K562 (cell line): Measurements from ENCODE around the gene BTBD17. TPM values are rescaled to one million over a fixed set of nuclear protein-coding genes. Genes with fewer than 3 reads are reported as not detected.

ENCODE experiments used
- ATAC-seq: fragments of 200-7000 bp; cut with Tn5 transposase; 3 replicates; pipeline ENCODE4 v1.9.1; 2020; ENCODE audit warnings: moderate library complexity
- BruUV-seq: library from RNA; stranded (reverse); fragments of 400-500 nt; replicated peaks from 2 replicates; lab custom pipeline; 2021; lab: Mats Ljungman, UMichigan
- CTCF ChIA-PET: fragments of 300-600 bp; formaldehyde crosslinking; extraction: SDS; loops from one replicate; lab custom pipeline; 2021; ENCODE audit warnings: low intra/inter-chr PET ratio; lab: Yijun Ruan, JAX
- POLR2A ChIA-PET: fragments of 300-600, 350-650 bp; sonication (Branson Sonifier 250); formaldehyde crosslinking; extraction: SDS; loops from one replicate; lab custom pipeline; 2021; ENCODE audit warnings: antibody characterized with exemption, inconsistent platforms; lab: Yijun Ruan, JAX
- DNase-seq, 4 experiments: peaks; one replicate each; pipeline versions ENCODE4 v3.0.0 to v3.0.0-alpha.2; 2011 to 2018; ENCODE audit warnings: low spot score in 3 of 4, mixed read lengths in 3 of 4; ENCODE audit errors: extremely low read depth in 1 of 4
- FAIRE-seq: peaks from 2 replicates; lab custom pipeline; 2011; peaks lifted over from hg19 to GRCh38; lab: Jason Lieb, UNC
- H2AFZ ChIP-seq: 2 replicates; pipeline ENCODE4 v1.6.0; 2011; ENCODE audit warnings: low read depth, low read length, control low read depth, inconsistent platforms
- H3K27ac ChIP-seq: fragments of 200-600 bp; 3 replicates; pipeline ENCODE4 v1.8.0; 2011; ENCODE audit warnings: low read depth, mild to moderate bottlenecking, control low read depth, inconsistent platforms, low read length, moderate library complexity, mixed read lengths; ENCODE audit errors: extremely low read depth
- H3K27me3 ChIP-seq, 2 experiments: fragments of 300-600 bp in 1 of 2; 2 replicates in 1 of 2; 3 replicates in 1 of 2; pipeline versions ENCODE4 v1.6.0 to v1.8.0; 2011; ENCODE audit warnings: inconsistent platforms in 2 of 2, low read length in 2 of 2, mild to moderate bottlenecking in 1 of 2, mixed read lengths in 1 of 2, moderate library complexity in 1 of 2; ENCODE audit not compliant: control insufficient read depth in 2 of 2, insufficient read depth in 2 of 2
- H3K36me3 ChIP-seq: fragments of 300-600 bp; 3 replicates; pipeline ENCODE4 v1.8.0; 2011; ENCODE audit warnings: mild to moderate bottlenecking, low read length, inconsistent platforms; ENCODE audit not compliant: control insufficient read depth, insufficient read depth
- H3K4me1 ChIP-seq, 2 experiments: fragments of 200-600 bp in 1 of 2; replicated peaks in 1 of 2; 2 replicates in 1 of 2; 3 replicates in 1 of 2; pipeline versions ENCODE4 v1.5.1 to v1.8.0; 2011; ENCODE audit warnings: inconsistent platforms in 2 of 2, low read length in 2 of 2, mild to moderate bottlenecking in 1 of 2, mixed read lengths in 1 of 2, moderate library complexity in 1 of 2; ENCODE audit not compliant: control insufficient read depth in 2 of 2, insufficient read depth in 2 of 2
- H3K4me2 ChIP-seq: 2 replicates; pipeline ENCODE4 v1.6.1; 2011; ENCODE audit warnings: low read length, control low read depth, inconsistent platforms, mixed read lengths; ENCODE audit not compliant: insufficient read depth
- H3K4me3 ChIP-seq: fragments of 200-600 bp; sonication (generic), shearing (Covaris generic); 2 replicates; pipeline ENCODE4 v1.5.1; 2016; ENCODE audit warnings: control low read depth, inconsistent platforms
- H3K79me2 ChIP-seq: fragments of 200-600 bp; 3 replicates; pipeline ENCODE4 v1.8.0; 2011; ENCODE audit warnings: low read length, inconsistent platforms; ENCODE audit not compliant: control insufficient read depth, insufficient read depth
- H3K9ac ChIP-seq, 2 experiments: 2 replicates each; pipeline versions ENCODE4 v1.6.0 to v1.6.1; 2011; ENCODE audit warnings: low read depth in 2 of 2, low read length in 2 of 2, control low read depth in 1 of 2, inconsistent platforms in 1 of 2, mild to moderate bottlenecking in 1 of 2, mixed read lengths in 1 of 2; ENCODE audit not compliant: insufficient read depth in 1 of 2
- H3K9me1 ChIP-seq: one replicate; pipeline ENCODE4 v1.6.0; 2011; ENCODE audit warnings: inconsistent platforms, mild to moderate bottlenecking, low read length, moderate library complexity; ENCODE audit not compliant: control insufficient read depth, insufficient read depth
- H3K9me3 ChIP-seq: replicated peaks from 2 replicates; pipeline ENCODE4 v1.5.1; 2011; ENCODE audit warnings: low read depth, low read length, inconsistent platforms; ENCODE audit not compliant: control insufficient read depth, insufficient read depth
- H4K20me1 ChIP-seq: replicated peaks from 2 replicates; pipeline ENCODE4 v1.6.1; 2011; ENCODE audit warnings: low read length, inconsistent platforms, mixed read lengths; ENCODE audit not compliant: control insufficient read depth, insufficient read depth
- BDP1 ChIP-seq: IDR thresholded peaks from 3 replicates; pipeline ENCODE4 v1.6.1; 2011; ENCODE audit not compliant: insufficient read length, insufficient read depth
- CBFA2T3 ChIP-seq: fragments of 450-650 bp; IDR thresholded peaks from 2 replicates; pipeline ENCODE4 v1.6.1; 2017
- CHD1 ChIP-seq: fragments of 200-600 bp; sonication (generic); IDR thresholded peaks from one replicate; pipeline ENCODE4 v1.6.1; 2012; ENCODE audit warnings: mild to moderate bottlenecking, moderate library complexity, low read length, inconsistent platforms
- CHD4 ChIP-seq: fragments of 200-600 bp; sonication (generic); IDR thresholded peaks from 3 replicates; pipeline ENCODE4 v1.6.1; 2012; ENCODE audit warnings: low read depth, mild to moderate bottlenecking, mixed read lengths, low read length, inconsistent platforms; ENCODE audit not compliant: insufficient read depth, insufficient replicate concordance, poor library complexity, severe bottlenecking
- COPS2 ChIP-seq: fragments of 450-650 bp; conservative IDR thresholded peaks from 2 replicates; pipeline ENCODE4 v1.6.1; 2016; ENCODE audit warnings: mild to moderate bottlenecking, moderate library complexity
- EGR1 ChIP-seq: fragments of 450-650 bp; conservative IDR thresholded peaks from 2 replicates; pipeline ENCODE4 v1.6.1; 2017; ENCODE audit warnings: mild to moderate bottlenecking
- FOXO4 ChIP-seq: fragments of 450-650 bp; formaldehyde crosslinking; IDR thresholded peaks from 2 replicates; pipeline ENCODE4 v1.4.0; 2020; ENCODE audit warnings: mild to moderate bottlenecking, moderate library complexity
- HBP1 ChIP-seq: fragments of 450-650 bp; formaldehyde crosslinking; IDR thresholded peaks from 2 replicates; pipeline ENCODE4 v1.4.0; 2022; ENCODE audit warnings: missing genetic modification characterization
- KHSRP ChIP-seq: fragments of 450-650 bp; IDR thresholded peaks from 2 replicates; pipeline ENCODE4 v1.6.1; 2017
- NR3C1 ChIP-seq: sonication (generic); formaldehyde crosslinking; IDR thresholded peaks from 2 replicates; pipeline ENCODE4 v1.8.1; 2022; ENCODE audit warnings: missing genetic modification reagents
- NUFIP1 ChIP-seq: fragments of 450-650 bp; IDR thresholded peaks from 2 replicates; pipeline ENCODE4 v1.6.1; 2018; ENCODE audit not compliant: partially characterized antibody
- PYGO2 ChIP-seq: fragments of 450-650 bp; IDR thresholded peaks from 2 replicates; pipeline ENCODE4 v1.6.1; 2016; ENCODE audit warnings: mild to moderate bottlenecking, missing genetic modification characterization, moderate library complexity, missing compliant biosample characterization
- RERE ChIP-seq: sonication (generic); formaldehyde crosslinking; IDR thresholded peaks from 2 replicates; pipeline ENCODE4 v1.8.0; 2023; ENCODE audit warnings: missing genetic modification reagents, mild to moderate bottlenecking, borderline replicate concordance
- TAF1 ChIP-seq: IDR thresholded peaks from 2 replicates; pipeline ENCODE4 v1.6.1; 2011; ENCODE audit warnings: mild to moderate bottlenecking, low read length, moderate library complexity; ENCODE audit not compliant: insufficient read depth, control insufficient read depth, severe bottlenecking; ENCODE audit errors: extremely low read depth
- ZBTB1 ChIP-seq: sonication (generic); formaldehyde crosslinking; IDR thresholded peaks from 2 replicates; pipeline ENCODE4 v1.8.1; 2023; ENCODE audit warnings: missing genetic modification reagents, low read depth, mild to moderate bottlenecking, borderline replicate concordance
- ZNF224 ChIP-seq: sonication (generic); formaldehyde crosslinking; IDR thresholded peaks from 2 replicates; pipeline ENCODE4 v1.8.0; 2022; ENCODE audit warnings: mild to moderate bottlenecking, missing genetic modification reagents
- WGBS: fragments of 100-300 bp; shearing (Covaris generic); methylation state at CpG from one replicate; pipeline ENCODE4 v1.1.6; 2016; ENCODE audit warnings: low coverage, mixed read lengths; ENCODE audit not compliant: insufficient coverage; ENCODE audit errors: missing lambda C conversion rate; 5-methylcytosine and 5-hydroxymethylcytosine counted together
- in situ Hi-C: fragments of 300-500 bp; cut with MboI; formaldehyde crosslinking; loops from 4 replicates; pipeline ENCODE4 v1.15.0; 2018; ENCODE audit warnings: inconsistent platforms, mixed read lengths
- intact Hi-C: fragments of 100-400 bp; cut with micrococcal nuclease; formaldehyde crosslinking; loops from 2 replicates; pipeline ENCODE4 v1.14.2; 2022
- polyA plus RNA-seq, 8 experiments: library from polyadenylated mRNA; depleted of rRNA in 4 of 8; stranded (reverse) in 5 of 8; unstranded in 3 of 8; fragments of >200 nt; fragmentation: Nextera tagmentation in 2 of 8; fragmentation: Illumina TruSeq in 1 of 8; extraction: Ambion mirVana in 2 of 8; extraction: Trizol in 1 of 8; gene quantifications; 2 replicates each; pipeline versions ENCODE4 v1.2.1 to v1.2.3, GENCODE V29; 2011 to 2014; ENCODE audit warnings: inconsistent platforms in 1 of 8, missing spikeins in 1 of 8
- total RNA-seq, 7 experiments: library from RNA; depleted of rRNA in 6 of 7; stranded (reverse); fragments of >200 nt in 6 of 7; fragmentation: Illumina TruSeq in 2 of 7; extraction: Trizol in 2 of 7; gene quantifications; 2 replicates each; pipeline versions ENCODE4 v1.2.1 to v1.2.3, GENCODE V29; 2011 to 2021; ENCODE audit warnings: low replicate concordance in 1 of 7

The BTBD17 gene
- total and polyA plus RNA-seq, 9 of the 15 experiments (the other 6 are each of a cell fraction or from before 2014, with no cell fraction given), result not detected

- Histone ChIP-seq H3K27ac (no peak overlapping the region), H3K36me3 (no peaks in the 10 kb centered on the region), H3K27me3 (peaks cover 17 to 29% of the 10 kb centered on the region in 2 experiments; a peak in 4 of 5 replicates), H3K79me2 (no peaks in the 10 kb centered on the region), H3K4me1 (no peaks in the 10 kb centered on the region), H3K9me1 (no peaks in the 10 kb centered on the region), H3K4me3 (no peak overlapping the region), H3K9ac (no peak overlapping the region), H3K9me3 (no peaks in the 10 kb centered on the region; the same call in 1 of the 2 replicates), H4K20me1 (no peaks in the 10 kb centered on the region), H3K4me2 (no peak overlapping the region), H2AFZ (no peak overlapping the region)
- ChIA-PET CTCF (no interaction called here), POLR2A (interaction anchor here (0.6 kb wide), 2 partner anchors 23 to 84 kb away, joined by 3 read pairs; no protein-coding TSS in a partner anchor)
- intact Hi-C loops (no loop called here), in situ Hi-C loops (no loop called here)
- WGBS, result 6% methylated on average over 7 of the region's 7 CpGs
- no peak for FAIRE-seq
- BruUV-seq, result no TSS peak
- no peak for DNase-seq
- TF ChIP-seq NUFIP1 (no peak), COPS2 (no peak), ZBTB1 (CRISPR knock-in tag) (no peak), PYGO2 (no peak), CHD1 (no peak), HBP1 (CRISPR knock-in tag) (no peak), CHD4 (no peak), EGR1 (no peak), ZNF224 (CRISPR knock-in tag) (no peak), KHSRP (no peak), TAF1 (no peak), BDP1 (no peak), CBFA2T3 (no peak), NR3C1 (no peak), FOXO4 (CRISPR knock-in tag) (no peak), RERE (no peak)
- no peak for ATAC-seq
Observed at GRCh38 chr17:74402048-74402447, 40.4 kb upstream of the BTBD17 start.
